ENCODE measurements around the gene ATP6V0A1. TPM values are rescaled to one million over a fixed set of nuclear protein-coding genes. Genes with fewer than 3 reads are reported as not detected.

ATP6V0A1 gene
- total RNA-seq, 2 donors from 2014 or later, result 6.7 to 13.9 TPM

Other genes starting within 250 kb of the ATP6V0A1 start
- gene STAT5B, start 182.5 kb upstream of the ATP6V0A1 start, total RNA-seq, result 100 to 1,000 TPM; 131 to 209 TPM
- 100 to 1,000 TPM; 187 to 392 TPM for gene STAT5A, start 170.4 kb upstream of the ATP6V0A1 start, total RNA-seq
- 100 to 1,000 TPM; 171 to 344 TPM for gene STAT3, start 70.4 kb upstream of the ATP6V0A1 start, total RNA-seq
- under 1 TPM in 1 of 2 donors, not detected in 1; 0.17 TPM for gene CAVIN1, start 35.6 kb upstream of the ATP6V0A1 start, total RNA-seq
- 10 to 100 TPM; 18.1 to 19.3 TPM for gene NAGLU, start 77.4 kb downstream of the ATP6V0A1 start, total RNA-seq
- 1 to 10 TPM in 1 of 2 donors, under 1 TPM in 1; 0.71 to 1.6 TPM for gene HSD17B1, start 94.0 kb downstream of the ATP6V0A1 start, total RNA-seq
- 100 to 1,000 TPM in 1 of 2 donors, 10 to 100 TPM in 1; 83.4 to 126 TPM for gene COASY, start 103.3 kb downstream of the ATP6V0A1 start, total RNA-seq
- 10 to 100 TPM; 66.8 to 68.4 TPM for gene MLX, start 108.2 kb downstream of the ATP6V0A1 start, total RNA-seq
- 10 to 100 TPM; 20.7 to 41.3 TPM for gene PSMC3IP, start 118.9 kb downstream of the ATP6V0A1 start, total RNA-seq
- 10 to 100 TPM; 52.9 to 67.3 TPM for gene RETREG3, start 150.5 kb downstream of the ATP6V0A1 start, total RNA-seq
- gene TUBG1, start 150.8 kb downstream of the ATP6V0A1 start, total RNA-seq, result 10 to 100 TPM; 59.1 to 99.4 TPM
- 1 to 10 TPM; 3.9 to 8.0 TPM for gene TUBG2, start 200.4 kb downstream of the ATP6V0A1 start, total RNA-seq
- gene PLEKHH3, start 218.1 kb downstream of the ATP6V0A1 start, total RNA-seq, result under 1 TPM in 1 of 2 donors, not detected in 1; 0.73 TPM
- gene CCR10, start 223.0 kb downstream of the ATP6V0A1 start, total RNA-seq, result not detected
- gene CNTNAP1, start 223.7 kb downstream of the ATP6V0A1 start, total RNA-seq, result under 1 TPM; 0.17 to 0.39 TPM